Stomach (tissue), 4 donors: ENCODE measurements around the gene COQ8B.

Experiments used
- CTCF ChIP-seq, 7 experiments: fragments of 450-650 bp in 4 of 7; fragments of 200-600 bp in 3 of 7; sonication (generic) in 3 of 7; IDR thresholded peaks; one replicate each; pipeline ENCODE4 v1.5.1; 2016 to 2019; ENCODE audit warnings: antibody characterized with exemption in 7 of 7, control low read depth in 2 of 7, mild to moderate bottlenecking in 1 of 7
- POLR2A ChIP-seq, 4 donors: fragments of 450-650 bp; IDR thresholded peaks; one replicate each; pipeline ENCODE4 v1.6.1; 2016; ENCODE audit warnings: antibody characterized with exemption in 4 of 4, control low read depth in 2 of 4, mild to moderate bottlenecking in 1 of 4, moderate library complexity in 1 of 4
- POLR2AphosphoS5 ChIP-seq, 3 donors: sonication (generic); formaldehyde crosslinking; IDR thresholded peaks; one replicate each; pipeline ENCODE4 v1.6.1; 2016; ENCODE audit warnings: antibody characterized with exemption in 3 of 3

- TF ChIP-seq CTCF (IDR thresholded peaks at IDR 0.05) = no peak
- no peak for TF ChIP-seq POLR2AphosphoS5 (IDR thresholded peaks at IDR 0.05)
- TF ChIP-seq POLR2A (IDR thresholded peaks at IDR 0.05) = no peak
Measured at GRCh38 chr19:40658031-40658430, 58.7 kb downstream of the COQ8B start.
